ENCODE data around the gene LMNB1.
"Not testable (repeated sequence)": the region's sequence is repeated elsewhere in the genome, so short reads cannot be mapped to it uniquely, and the experiment has no call there.

Gene LMNB1

GRCh38 chr5:126776499-126777256 is at the start of gene LMNB1:
LMNB1 (plus strand) TSS chr5:126777136; CDS start chr5:126777509, 373 bp downstream.
- peak; percentile 93 to 95 for DNase-seq

DNA sequence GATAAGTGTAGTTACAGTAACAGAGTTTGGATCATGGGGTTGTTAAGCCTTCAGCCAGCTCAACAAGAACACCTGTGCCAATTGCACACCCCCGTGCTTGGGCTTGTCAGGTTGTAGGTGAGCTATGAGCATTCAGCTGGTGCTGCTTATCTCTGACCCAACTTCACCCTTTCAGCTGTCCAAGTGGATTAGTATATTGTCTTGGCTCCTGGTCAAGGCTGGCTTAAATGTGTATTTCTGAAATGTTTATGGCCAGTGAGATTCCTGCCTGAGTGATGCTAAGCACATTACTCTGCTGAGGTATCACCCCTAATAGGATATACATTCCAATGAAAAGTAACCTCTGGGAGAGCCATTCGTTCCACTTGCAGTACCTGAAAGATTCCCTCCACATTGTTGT is 44.2 kb upstream of the LMNB1 start:
- DNase-seq: no peak

- not testable (repeated sequence) for DNase-seq
Observed at GRCh38 chr5:126734573-126734972, 42.4 kb upstream of the LMNB1 start.

DNA sequence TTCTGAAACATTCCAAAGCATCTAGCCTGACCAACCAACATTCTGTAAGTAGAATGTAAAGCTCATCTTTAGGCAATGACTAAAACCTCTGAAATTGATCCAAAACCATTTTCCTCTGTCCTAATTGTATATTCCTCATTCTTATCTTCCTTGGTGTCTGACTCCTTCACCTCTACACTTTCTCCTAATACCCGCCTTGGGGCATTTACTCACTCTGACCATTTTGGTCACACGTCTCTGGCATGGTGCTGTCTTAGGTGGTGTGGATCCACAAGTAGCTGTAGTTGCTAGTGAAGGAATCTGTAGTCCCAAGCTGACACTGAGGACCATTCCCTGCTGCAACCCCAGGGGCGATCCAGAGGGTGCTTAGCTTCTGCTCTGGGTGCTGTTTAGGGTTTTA is 40.8 kb upstream of the LMNB1 start:
- no peak for DNase-seq

- no peak for DNase-seq
Observed at GRCh38 chr5:126741361-126741760, 35.6 kb upstream of the LMNB1 start.

- no peak for DNase-seq
Observed at GRCh38 chr5:126742425-126742824, 34.5 kb upstream of the LMNB1 start.

DNA sequence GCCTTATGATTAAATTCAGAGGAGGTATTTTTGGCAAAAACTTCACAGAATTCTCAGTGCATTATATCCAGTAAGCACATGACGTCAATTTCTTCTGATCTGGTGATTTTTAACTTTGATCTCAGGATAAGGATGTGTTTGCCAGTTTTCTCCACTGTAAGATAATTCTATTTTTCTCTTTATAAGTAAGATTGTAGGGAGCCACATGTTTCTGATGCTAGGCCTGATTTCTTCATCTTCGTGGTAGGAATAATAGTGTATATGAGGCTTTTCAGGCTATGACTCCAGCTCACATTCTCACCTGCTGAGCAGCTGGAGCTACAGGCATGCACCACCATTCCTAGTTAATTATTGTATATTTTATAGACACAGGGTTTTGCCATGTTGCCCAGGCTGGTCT is 32.1 kb upstream of the LMNB1 start:
- no peak for DNase-seq

DNA sequence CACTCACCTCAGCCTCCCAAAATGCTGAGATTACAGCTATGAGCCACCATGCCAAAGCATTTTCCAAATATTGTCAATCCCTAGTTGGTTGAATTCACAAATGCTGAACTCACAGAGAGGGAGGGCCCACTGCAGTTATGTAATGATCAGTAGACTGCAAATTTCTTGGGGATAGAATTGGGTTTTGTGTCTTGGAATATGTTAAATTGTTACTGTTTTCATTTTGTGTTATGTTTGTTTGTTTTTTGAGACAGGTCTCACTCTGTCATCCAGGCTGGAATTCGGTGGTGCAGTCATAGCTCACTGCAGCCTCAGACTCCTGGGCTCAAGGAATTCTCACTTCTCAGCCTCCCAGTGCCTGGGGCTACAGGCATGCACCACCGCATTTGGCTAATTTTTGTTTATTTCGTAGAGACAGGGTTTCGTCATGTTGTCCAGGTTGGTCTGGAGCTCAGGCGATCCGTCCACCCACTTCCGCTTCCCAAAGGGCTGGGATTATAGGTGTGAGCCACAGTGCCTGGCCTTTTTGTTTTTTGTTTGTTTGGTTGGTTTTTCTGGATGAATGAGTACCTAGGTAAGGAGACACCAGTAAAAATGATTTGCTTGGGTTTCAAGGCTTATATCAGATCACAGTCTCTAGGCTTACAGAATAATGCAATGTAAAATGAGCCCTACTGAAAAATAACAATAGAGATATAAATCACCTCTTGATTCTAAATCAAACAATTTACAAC is 31.5 kb upstream of the LMNB1 start:
- no peak for DNase-seq

DNA sequence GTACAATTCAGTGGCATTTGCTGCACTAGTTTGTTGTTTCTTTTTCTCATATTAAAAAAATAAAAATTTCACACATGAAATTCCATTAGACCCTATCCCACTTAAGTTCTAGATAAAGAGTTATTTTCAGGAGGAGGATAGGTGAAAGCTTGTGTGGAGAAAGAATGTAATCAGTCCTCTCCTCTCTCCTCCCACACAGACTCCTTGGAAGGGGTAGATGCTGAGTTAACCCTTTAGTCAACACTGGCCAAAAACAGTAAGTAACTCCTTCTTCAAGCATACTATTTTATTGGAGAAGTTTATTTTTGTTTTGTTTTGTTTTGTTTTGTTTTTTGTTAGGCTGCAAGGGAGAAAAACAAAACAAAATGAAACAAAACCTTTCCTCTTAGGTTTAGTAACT is 30.6 kb upstream of the LMNB1 start:
- no peak for DNase-seq

DNA sequence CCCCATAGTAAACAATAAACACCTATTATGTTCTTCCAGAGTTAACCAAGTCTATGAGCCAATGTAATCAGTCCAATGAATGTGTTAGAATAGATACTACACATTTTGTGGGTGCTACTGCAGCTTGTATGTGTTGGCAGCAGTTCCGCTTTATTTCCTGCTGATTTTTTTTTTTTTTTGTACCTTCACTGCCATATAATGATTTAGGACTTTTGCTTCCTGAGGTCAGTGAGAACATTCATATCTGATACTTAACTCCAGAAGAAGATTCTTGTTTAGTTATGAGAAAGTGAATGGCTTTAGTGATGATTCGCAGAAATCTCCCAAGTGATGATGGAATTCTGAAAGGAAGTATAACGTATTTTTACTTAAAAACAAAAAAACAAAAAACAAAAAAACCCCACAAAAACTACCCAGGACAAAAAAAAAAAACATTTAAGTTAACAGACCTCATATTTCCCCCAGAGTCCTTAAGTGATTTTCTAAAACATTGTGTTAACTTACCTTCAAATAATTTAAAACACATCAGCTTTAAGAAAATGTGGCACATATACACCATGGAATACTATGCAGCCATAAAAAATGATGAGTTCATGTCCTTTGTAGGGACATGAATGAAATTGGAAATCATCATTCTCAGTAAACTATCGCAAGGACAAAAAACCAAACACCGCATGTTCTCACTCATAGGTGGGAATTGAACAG is 24.7 kb upstream of the LMNB1 start:
- DNase-seq: peak; percentile 20 to 36

DNA sequence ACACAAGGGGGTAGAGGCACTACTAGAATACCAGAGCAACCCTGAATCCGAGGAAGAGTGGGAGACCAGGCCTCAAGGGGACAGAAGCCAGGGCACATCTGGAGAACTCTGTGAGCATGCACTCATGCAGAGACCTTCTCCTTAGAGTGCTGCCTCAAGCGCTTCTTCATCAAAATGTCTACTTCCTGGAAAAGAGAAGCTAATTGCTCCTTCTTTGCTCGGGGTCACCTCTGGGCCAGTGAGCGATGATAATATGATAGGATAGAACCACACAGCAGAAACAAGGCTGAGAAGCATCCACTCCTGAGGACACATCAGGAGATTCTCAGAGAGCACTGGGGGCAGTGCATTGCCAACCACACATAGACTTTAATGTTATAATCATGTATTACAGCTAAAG is 23.7 kb upstream of the LMNB1 start:
- no peak for DNase-seq

GRCh38 chr5:126754609-126755008 is 22.3 kb upstream of the LMNB1 start:
- DNase-seq: peak; percentile 67 to 73

GRCh38 chr5:126755593-126755992 is 21.3 kb upstream of the LMNB1 start:
- DNase-seq: no peak

GRCh38 chr5:126757713-126758357 is 19.1 kb upstream of the LMNB1 start:
- DNase-seq: peak; percentile 73 to 78

DNA sequence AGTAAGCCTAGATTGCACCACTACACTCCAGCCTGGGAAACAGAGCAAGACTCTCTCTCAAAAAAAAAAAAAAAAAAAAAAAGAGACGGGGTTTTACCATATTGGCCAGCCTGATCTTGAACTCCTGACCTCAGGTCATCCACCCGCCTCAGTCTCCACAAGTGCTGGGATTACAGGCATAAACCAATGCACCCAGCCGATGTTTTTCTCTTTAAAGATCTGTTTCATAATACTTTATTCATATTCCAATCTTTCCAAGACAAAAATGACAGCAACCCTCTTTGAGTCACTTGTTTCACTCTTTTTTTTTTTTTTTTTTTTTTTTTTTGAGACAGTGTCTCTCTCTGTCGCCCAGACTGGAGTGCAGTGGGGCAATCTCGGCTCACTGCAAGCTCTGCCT is 13.6 kb upstream of the LMNB1 start:
- DNase-seq: no peak

DNA sequence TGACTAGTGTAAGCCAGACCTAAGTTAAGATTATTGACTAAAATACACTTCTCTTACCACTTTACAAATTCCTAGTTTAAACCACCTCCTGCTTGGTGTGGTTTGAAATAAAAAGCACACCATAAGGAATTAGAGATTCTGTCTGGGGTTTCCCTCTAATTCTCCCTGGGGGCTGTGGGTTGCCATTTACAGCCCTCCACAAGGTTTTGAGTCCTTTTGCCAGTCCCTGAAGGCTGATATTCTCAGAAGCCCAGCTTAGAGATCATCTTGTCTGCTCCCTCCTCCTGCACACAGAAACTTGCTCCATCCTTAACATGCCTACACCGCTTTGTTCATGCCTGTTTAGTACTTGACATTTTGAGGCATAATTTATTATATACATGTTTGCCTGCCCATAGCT is 7.2 kb upstream of the LMNB1 start:
- DNase-seq: no peak

GRCh38 chr5:126773536-126773935 is 3.4 kb upstream of the LMNB1 start:
- not testable (repeated sequence) for DNase-seq

- not testable (repeated sequence) for DNase-seq
Observed at GRCh38 chr5:126774595-126774994, 2.3 kb upstream of the LMNB1 start.

GRCh38 chr5:126777257-126777974 is 480 bp downstream of the LMNB1 start:
- peak in 1 of 2 experiments; percentile 33 for DNase-seq

DNA sequence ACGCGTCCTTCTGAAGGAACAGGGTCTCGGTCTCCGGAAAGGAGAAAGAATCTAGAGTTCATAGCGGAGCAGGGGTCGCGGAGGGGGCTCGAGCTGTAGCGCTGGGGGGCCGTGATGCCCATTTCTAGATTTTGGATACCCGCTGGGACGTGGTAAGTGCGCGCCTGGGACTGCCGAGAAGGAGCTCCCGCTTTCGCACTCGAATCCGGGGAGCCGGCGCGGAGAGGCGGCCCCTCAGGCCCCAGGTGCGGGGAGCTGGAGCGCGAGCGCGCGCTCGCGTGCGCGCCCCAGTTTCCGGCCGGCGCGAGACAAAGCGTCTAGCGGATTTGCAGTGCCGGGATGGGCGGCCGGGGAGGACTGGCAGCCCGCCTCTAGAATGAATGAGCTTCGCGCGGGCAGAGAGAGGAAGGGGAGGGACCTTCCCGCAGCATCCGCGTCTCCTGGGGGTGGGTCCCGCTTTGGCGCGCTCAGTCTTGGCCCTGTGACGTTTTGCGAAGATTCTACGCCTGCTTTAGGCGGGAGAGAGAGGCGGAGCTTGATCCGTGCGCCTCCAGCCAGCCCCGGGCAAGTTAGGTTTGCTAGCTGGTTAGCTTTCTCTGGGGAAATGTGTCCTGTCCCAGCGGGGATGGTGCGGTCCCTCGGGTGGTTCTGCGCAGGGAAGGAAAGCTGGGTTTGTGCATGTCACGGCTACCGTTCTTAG is 1.2 kb downstream of the LMNB1 start:
- peak; percentile 97 for DNase-seq

- peak in 1 of 2 experiments; percentile 16 for DNase-seq
Observed at GRCh38 chr5:126778675-126779403, 1.9 kb downstream of the LMNB1 start.

Measured in AML-193 (cell line).